ENCODE results near the gene CATSPERZ. TPM values are rescaled to one million over a fixed set of nuclear protein-coding genes. Genes with fewer than 3 reads are reported as not detected.

CATSPERZ gene
- total and polyA plus RNA-seq, 9 of the 15 experiments (the other 6 are each of a cell fraction or from before 2014, with no cell fraction given) = 0.86 to 8.5 (median 3.5) TPM

GRCh38 chr11:64304316-64305072 lies 4.3 kb downstream of the CATSPERZ start (continued):
- TF ChIP-seq HMBOX1 (IDR thresholded peaks at IDR 0.05) = no peak
- TF ChIP-seq SMAD1 (IDR thresholded peaks at IDR 0.05; ENCODE audit: low read depth, low read length, partially characterized antibody) = peak; percentile 6
- TF ChIP-seq NCOA6 (IDR thresholded peaks at IDR 0.05) = no peak
- TF ChIP-seq ZBTB17 (CRISPR knock-in tag; IDR thresholded peaks at IDR 0.05) = no peak
- TF ChIP-seq ARID4B (CRISPR knock-in tag; IDR thresholded peaks at IDR 0.05) = peak; percentile 71
- peak in 1 of 2 experiments; percentile 10 for TF ChIP-seq E2F6 (IDR thresholded peaks at IDR 0.05; ENCODE audit: borderline replicate concordance in 1 of 2, extremely low read depth in 1 of 2, insufficient read depth in 1 of 2, insufficient read length in 1 of 2, low read depth in 1 of 2, low read length in 1 of 2, poor library complexity in 1 of 2, severe bottlenecking in 1 of 2)
- no peak for TF ChIP-seq CHD7 (IDR thresholded peaks at IDR 0.05; ENCODE audit: low read depth, low read length)
- TF ChIP-seq FOXA1 (IDR thresholded peaks at IDR 0.05; ENCODE audit: borderline replicate concordance) = no peak
